HEK293 (cell line): ENCODE data around the gene WFDC12.

Experiments used
- CTCF ChIA-PET: fragments of 350-600 bp; formaldehyde crosslinking; extraction: SDS; loops from one replicate; lab custom pipeline; 2021; ENCODE audit warnings: antibody characterized with exemption; lab: Yijun Ruan, JAX
- POLR2A ChIA-PET: fragments of 300-600 bp; formaldehyde crosslinking; extraction: SDS; loops from one replicate; lab custom pipeline; 2020; ENCODE audit warnings: antibody characterized with exemption, inconsistent platforms; lab: Yijun Ruan, JAX
- H3K27ac ChIP-seq: fragments of 200-500 bp; sonication (Bioruptor generic); 2 replicates; pipeline ENCODE4 v1.5.1; 2014; ENCODE audit warnings: low read depth, low read length, control low read depth, inconsistent platforms; ENCODE audit errors: extremely low read depth
- H3K36me3 ChIP-seq, 2 experiments: fragments of 200-500 bp in 1 of 2; sonication (Bioruptor generic) in 1 of 2; 1 replicate in 1 of 2; 2 replicates in 1 of 2; pipeline ENCODE4 v1.5.1; 2014 to 2017; ENCODE audit warnings: inconsistent platforms in 2 of 2, low read length in 2 of 2; ENCODE audit not compliant: control insufficient read depth in 2 of 2, insufficient read depth in 1 of 2
- H3K4me1 ChIP-seq: fragments of 200-500 bp; sonication (Bioruptor generic); 2 replicates; pipeline ENCODE4 v1.5.1; 2014; ENCODE audit warnings: mild to moderate bottlenecking, low read length, inconsistent platforms; ENCODE audit not compliant: control insufficient read depth, insufficient read depth
- H3K4me3 ChIP-seq: 2 replicates; pipeline ENCODE4 v1.5.1; 2011; ENCODE audit warnings: low read depth, mild to moderate bottlenecking, control low read depth, low read length, moderate library complexity
- H3K9me3 ChIP-seq: fragments of 200-500 bp; sonication (Bioruptor generic); 2 replicates; pipeline ENCODE4 v1.5.1; 2014; ENCODE audit warnings: low read depth, low read length, inconsistent platforms; ENCODE audit not compliant: control insufficient read depth, insufficient read depth
- BCL11B ChIP-seq: fragments of 450-650 bp; formaldehyde crosslinking; IDR thresholded peaks from 2 replicates; pipeline ENCODE4 v1.5.1; 2016; ENCODE audit warnings: low read depth, missing biosample characterization, missing genetic modification characterization
- GLI4 ChIP-seq: fragments of 450-650 bp; formaldehyde crosslinking; IDR thresholded peaks from 2 replicates; pipeline ENCODE4 v1.5.1; 2016; ENCODE audit warnings: missing biosample characterization, missing genetic modification characterization
- KLF10 ChIP-seq: fragments of 450-650 bp; IDR thresholded peaks from 2 replicates; pipeline ENCODE4 v1.5.1; 2018; ENCODE audit warnings: missing biosample characterization, mild to moderate bottlenecking, missing genetic modification characterization
- KLF8 ChIP-seq: fragments of 450-650 bp; formaldehyde crosslinking; IDR thresholded peaks from 2 replicates; pipeline ENCODE4 v1.5.1; 2016; ENCODE audit warnings: missing biosample characterization, missing genetic modification characterization
- PRDM2 ChIP-seq: fragments of 450-650 bp; formaldehyde crosslinking; IDR thresholded peaks from 2 replicates; pipeline ENCODE4 v1.5.1; 2016; ENCODE audit warnings: missing biosample characterization, missing genetic modification characterization, borderline replicate concordance
- ZFP69B ChIP-seq: fragments of 450-650 bp; formaldehyde crosslinking; IDR thresholded peaks from 2 replicates; pipeline ENCODE4 v1.5.1; 2016; ENCODE audit warnings: missing biosample characterization, missing genetic modification characterization
- ZNF112 ChIP-seq: fragments of 450-650 bp; formaldehyde crosslinking; IDR thresholded peaks from 2 replicates; pipeline ENCODE4 v1.5.0; 2017; ENCODE audit warnings: missing biosample characterization, missing genetic modification characterization
- ZNF132 ChIP-seq: fragments of 450-650 bp; formaldehyde crosslinking; IDR thresholded peaks from 2 replicates; pipeline ENCODE4 v1.5.1; 2017; ENCODE audit warnings: missing biosample characterization, missing genetic modification characterization, borderline replicate concordance
- ZNF140 ChIP-seq: fragments of 450-650 bp; formaldehyde crosslinking; IDR thresholded peaks from 2 replicates; pipeline ENCODE4 v1.5.1; 2016; ENCODE audit warnings: missing biosample characterization, missing genetic modification characterization
- ZNF16 ChIP-seq: fragments of 450-650 bp; formaldehyde crosslinking; IDR thresholded peaks from 2 replicates; pipeline ENCODE4 v1.5.1; 2016; ENCODE audit warnings: low read depth, missing biosample characterization, missing genetic modification characterization
- ZNF175 ChIP-seq: fragments of 450-650 bp; formaldehyde crosslinking; IDR thresholded peaks from 2 replicates; pipeline ENCODE4 v1.5.1; 2016; ENCODE audit warnings: missing biosample characterization, missing genetic modification characterization
- ZNF184 ChIP-seq: fragments of 450-650 bp; IDR thresholded peaks from 2 replicates; pipeline ENCODE4 v1.5.1; 2018; ENCODE audit warnings: missing biosample characterization, mild to moderate bottlenecking, missing genetic modification characterization
- ZNF311 ChIP-seq: fragments of 450-650 bp; formaldehyde crosslinking; IDR thresholded peaks from 2 replicates; pipeline ENCODE4 v1.5.1; 2017; ENCODE audit warnings: missing biosample characterization, missing genetic modification characterization, borderline replicate concordance
- ZNF354C ChIP-seq: fragments of 450-650 bp; formaldehyde crosslinking; IDR thresholded peaks from 2 replicates; pipeline ENCODE4 v1.5.1; 2016; ENCODE audit warnings: missing biosample characterization, missing genetic modification characterization, low read depth, borderline replicate concordance
- ZNF404 ChIP-seq: fragments of 450-650 bp; formaldehyde crosslinking; IDR thresholded peaks from 2 replicates; pipeline ENCODE4 v1.5.1; 2017; ENCODE audit warnings: missing biosample characterization, missing genetic modification characterization
- ZNF416 ChIP-seq: fragments of 450-650 bp; formaldehyde crosslinking; IDR thresholded peaks from 2 replicates; pipeline ENCODE4 v1.5.1; 2016; ENCODE audit warnings: missing biosample characterization, missing genetic modification characterization
- ZNF48 ChIP-seq: fragments of 450-650 bp; formaldehyde crosslinking; IDR thresholded peaks from 2 replicates; pipeline ENCODE4 v1.5.1; 2016; ENCODE audit warnings: missing biosample characterization, missing genetic modification characterization
- ZNF544 ChIP-seq: fragments of 450-650 bp; formaldehyde crosslinking; IDR thresholded peaks from 2 replicates; pipeline ENCODE4 v1.5.0; 2017; ENCODE audit warnings: missing biosample characterization, missing genetic modification characterization
- ZNF549 ChIP-seq: fragments of 450-650 bp; IDR thresholded peaks from 2 replicates; pipeline ENCODE4 v1.5.1; 2018; ENCODE audit warnings: missing biosample characterization, missing genetic modification characterization, mild to moderate bottlenecking, inconsistent platforms, moderate library complexity
- ZNF596 ChIP-seq: fragments of 450-650 bp; IDR thresholded peaks from 2 replicates; pipeline ENCODE4 v1.5.0; 2018; ENCODE audit warnings: missing biosample characterization, mild to moderate bottlenecking, missing genetic modification characterization, moderate library complexity
- ZNF664 ChIP-seq: fragments of 450-650 bp; formaldehyde crosslinking; IDR thresholded peaks from 2 replicates; pipeline ENCODE4 v1.5.1; 2016; ENCODE audit warnings: missing biosample characterization, missing genetic modification characterization
- ZNF777 ChIP-seq: fragments of 450-650 bp; formaldehyde crosslinking; IDR thresholded peaks from 2 replicates; pipeline ENCODE4 v1.5.1; 2017; ENCODE audit warnings: missing biosample characterization, missing genetic modification characterization, borderline replicate concordance
- ZSCAN18 ChIP-seq: fragments of 450-650 bp; formaldehyde crosslinking; IDR thresholded peaks from 2 replicates; pipeline ENCODE4 v1.5.1; 2016; ENCODE audit warnings: missing biosample characterization, missing genetic modification characterization

WFDC12 gene

GRCh38 chr20:45083127-45083526 is 41.1 kb downstream of the WFDC12 start:
- H3K4me1 ChIP-seq: no peaks in the 10 kb centered on the region
- no peak overlapping the region for H3K4me3 ChIP-seq
- ChIA-PET CTCF (interaction anchor here (0.7 to 2.0 kb wide), 4 partner anchors 12 to 72 kb away, joined by 3 to 12 read pairs (median 4); no protein-coding TSS in a partner anchor), POLR2A (no interaction called here)
- TF ChIP-seq ZNF777 (tag by site-specific recombination) (no peak), ZNF16 (tag by site-specific recombination) (no peak), ZNF175 (tag by site-specific recombination) (no peak), BCL11B (no peak), ZNF184 (no peak), ZNF48 (no peak), KLF10 (tag by site-specific recombination) (no peak), ZNF132 (tag by site-specific recombination) (no peak), ZNF404 (tag by site-specific recombination) (no peak), GLI4 (tag by site-specific recombination) (no peak), ZNF140 (tag by site-specific recombination) (no peak)
- H3K36me3 ChIP-seq: peaks cover 0 to 38% of the 10 kb centered on the region in 2 experiments; a peak in 1 of 3 replicates
- no peak overlapping the region for H3K27ac ChIP-seq
- H3K9me3 ChIP-seq: no peaks in the 10 kb centered on the region

- peaks cover under 1 to 42% of the 10 kb centered on the region in 2 experiments; a peak in 2 of 3 replicates for H3K36me3 ChIP-seq
- ChIA-PET CTCF (interaction anchor here (0.6 to 2.0 kb wide), 5 partner anchors 11 to 237 kb away, joined by 3 to 12 read pairs (median 5); no protein-coding TSS in a partner anchor), POLR2A (no interaction called here)
- no peaks in the 10 kb centered on the region for H3K4me1 ChIP-seq
- H3K27ac ChIP-seq: no peak overlapping the region
- no peak overlapping the region for H3K4me3 ChIP-seq
- TF ChIP-seq ZNF416 (tag by site-specific recombination): no peak
- no peak for TF ChIP-seq PRDM2 (tag by site-specific recombination)
- TF ChIP-seq ZNF184: peak; percentile 95
- TF ChIP-seq ZNF544 (tag by site-specific recombination): no peak
- no peak for TF ChIP-seq KLF8 (tag by site-specific recombination)
- H3K9me3 ChIP-seq: no peaks in the 10 kb centered on the region
Measured at GRCh38 chr20:45082468-45082867, 41.8 kb downstream of the WFDC12 start.

- POLR2A ChIA-PET: no interaction called here
- H3K27ac ChIP-seq: no peak overlapping the region
- TF ChIP-seq ZSCAN18 (no peak), ZNF112 (tag by site-specific recombination) (no peak), ZNF549 (tag by site-specific recombination) (no peak), ZNF354C (tag by site-specific recombination) (no peak), ZFP69B (tag by site-specific recombination) (no peak), ZNF311 (tag by site-specific recombination) (no peak), ZNF596 (tag by site-specific recombination) (no peak), ZNF664 (tag by site-specific recombination) (no peak)
Measured at GRCh38 chr20:45080867-45081624, 43.2 kb downstream of the WFDC12 start.

More at GRCh38 chr20:45080867-45081624, 43.2 kb downstream of the WFDC12 start:
- H3K4me3 ChIP-seq: no peak overlapping the region
- no peaks in the 10 kb centered on the region for H3K9me3 ChIP-seq
- H3K36me3 ChIP-seq: peaks cover 4 to 43% of the 10 kb centered on the region in 2 experiments; a peak in 2 of 3 replicates
- H3K4me1 ChIP-seq: no peaks in the 10 kb centered on the region
- CTCF ChIA-PET: no interaction called here
